ENCODE measurements around the gene C1QTNF6.

The C1QTNF6 gene

GRCh38 chr22:37190262-37190780 is 2.3 kb upstream of the C1QTNF6 start:
- DNase-seq (ENCODE audit: low spot score) = no peak

- DNase-seq (ENCODE audit: low spot score) = peak; percentile 47
Measured at GRCh38 chr22:37188901-37189466, 937 bp upstream of the C1QTNF6 start.

GRCh38 chr22:37187552-37187890 is 526 bp downstream of the C1QTNF6 start:
- DNase-seq (ENCODE audit: low spot score) = no peak

- DNase-seq (ENCODE audit: low spot score) = no peak
Measured at GRCh38 chr22:37186997-37187522, 987 bp downstream of the C1QTNF6 start.

GRCh38 chr22:37186228-37186996 is 1.6 kb downstream of the C1QTNF6 start:
- peak; percentile 89 for DNase-seq (ENCODE audit: low spot score)

- DNase-seq (ENCODE audit: low spot score) = no peak
Measured at GRCh38 chr22:37185646-37186227, 2.3 kb downstream of the C1QTNF6 start.

- DNase-seq (ENCODE audit: low spot score) = no peak
Measured at GRCh38 chr22:37184816-37185541, 3.1 kb downstream of the C1QTNF6 start.

- DNase-seq (ENCODE audit: low spot score) = no peak
Measured at GRCh38 chr22:37184380-37184755, 3.7 kb downstream of the C1QTNF6 start.

- DNase-seq (ENCODE audit: low spot score) = no peak
Measured at GRCh38 chr22:37183432-37184379, 4.3 kb downstream of the C1QTNF6 start.

GRCh38 chr22:37182949-37183245 is 5.2 kb downstream of the C1QTNF6 start:
- no peak for DNase-seq (ENCODE audit: low spot score)

GRCh38 chr22:37182101-37182948 is 5.7 kb downstream of the C1QTNF6 start:
- no peak for DNase-seq (ENCODE audit: low spot score)

GRCh38 chr22:37181681-37182080 is 6.4 kb downstream of the C1QTNF6 start:
- no peak for DNase-seq (ENCODE audit: low spot score)

- no peak for DNase-seq (ENCODE audit: low spot score)
Measured at GRCh38 chr22:37180531-37181231, 7.4 kb downstream of the C1QTNF6 start.

GRCh38 chr22:37179622-37180420 is 8.2 kb downstream of the C1QTNF6 start:
- DNase-seq (ENCODE audit: low spot score) = no peak

- DNase-seq (ENCODE audit: low spot score) = no peak
Measured at GRCh38 chr22:37179126-37179470, 8.9 kb downstream of the C1QTNF6 start.

GRCh38 chr22:37178350-37179125 is 9.5 kb downstream of the C1QTNF6 start:
- DNase-seq (ENCODE audit: low spot score) = no peak

- no peak for DNase-seq (ENCODE audit: low spot score)
Measured at GRCh38 chr22:37177755-37178154, 10.3 kb downstream of the C1QTNF6 start.

- DNase-seq (ENCODE audit: low spot score) = no peak
Measured at GRCh38 chr22:37177221-37177620, 10.8 kb downstream of the C1QTNF6 start.
